Activated naive CD4-positive, alpha-beta T cell treated with anti-CD3 and anti-CD28 coated beads, Interleukin-2, amount 10 ng/mL, durations not matched to agents 7 days and 5 days (primary cell): Measurements from ENCODE around the gene ZEB2.
A peak's percentile ranks its signal among the peaks of the same experiment; 100 is the strongest.

Experiments used
- CTCF ChIA-PET: fragments of 350-600 bp; sonication (Branson Sonifier 250); formaldehyde crosslinking; loops from one replicate; lab custom pipeline; 2021; ENCODE audit warnings: antibody characterized with exemption; lab: Charles Lee
- DNase-seq: peaks from one replicate; pipeline ENCODE4 v3.0.0-alpha.2; 2020
- H3K27ac Mint-ChIP-seq: one replicate; pipeline ENCODE4 v1.8.0; 2021; ENCODE audit warnings: mild to moderate bottlenecking, moderate library complexity, mixed read lengths
- H3K27me3 Mint-ChIP-seq: one replicate; pipeline ENCODE4 v1.8.0; 2021; ENCODE audit warnings: mild to moderate bottlenecking, mixed read lengths
- H3K36me3 Mint-ChIP-seq: one replicate; pipeline ENCODE4 v1.8.0; 2021; ENCODE audit warnings: mixed read lengths
- H3K4me1 Mint-ChIP-seq: one replicate; pipeline ENCODE4 v1.8.0; 2021; ENCODE audit warnings: mixed read lengths
- H3K4me3 Mint-ChIP-seq: one replicate; pipeline ENCODE4 v1.8.0; 2021; ENCODE audit warnings: mild to moderate bottlenecking, moderate library complexity, mixed read lengths
- H3K9me3 Mint-ChIP-seq: one replicate; pipeline ENCODE4 v1.8.0; 2021; ENCODE audit warnings: mixed read lengths

The ZEB2 gene

GRCh38 chr2:144519934-144520731 lies at the start of gene ZEB2:
TSS of gene ZEB2 (minus strand) at chr2:144520119. CDS start at chr2:144517350, 2,769 bp downstream.
- DNase-seq = peak; percentile 40
- Mint-ChIP-seq H3K4me1 (peaks cover 32% of the 10 kb centered on the region), H3K27me3 (peaks cover 45% of the 10 kb centered on the region), H3K36me3 (peaks cover 2% of the 10 kb centered on the region), H3K9me3 (no peaks in the 10 kb centered on the region), H3K4me3 (no peak within 1 kb of the TSS), H3K27ac (no peak within 1 kb of the TSS)
- CTCF ChIA-PET = interaction anchor here (0.8 kb wide), 1 partner anchor 10 kb away, joined by 3 read pairs; no protein-coding TSS in a partner anchor

DNA sequence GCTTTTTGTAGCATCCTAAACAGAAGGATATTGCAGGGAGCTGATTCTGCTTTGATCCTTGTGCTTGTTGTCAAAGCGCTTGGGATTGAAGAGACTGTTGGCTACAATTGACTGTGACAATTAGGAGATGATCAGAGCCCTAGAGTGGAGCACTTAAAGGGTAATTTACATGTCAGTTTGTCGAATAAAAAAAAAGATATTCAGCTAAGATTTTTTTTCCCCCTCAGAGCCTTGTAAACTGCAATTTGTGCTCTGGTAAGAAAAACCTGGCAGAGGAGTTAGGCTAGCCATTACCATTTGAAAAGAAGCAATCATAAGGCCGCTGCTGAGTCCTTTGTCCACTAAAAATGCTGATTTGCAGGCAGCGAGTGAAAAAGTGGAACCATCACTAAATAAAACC lies 47.8 kb upstream of the ZEB2 start:
- H3K4me3 Mint-ChIP-seq = no peak overlapping the region
- no peaks in the 10 kb centered on the region for H3K4me1 Mint-ChIP-seq
- no peaks in the 10 kb centered on the region for H3K9me3 Mint-ChIP-seq
- CTCF ChIA-PET = interaction anchor here (0.6 kb wide), 2 partner anchors 20 to 170 kb away, joined by 3 read pairs; no protein-coding TSS in a partner anchor
- H3K36me3 Mint-ChIP-seq = no peaks in the 10 kb centered on the region
- no peak for DNase-seq
- H3K27ac Mint-ChIP-seq = no peak overlapping the region
- peaks cover 6% of the 10 kb centered on the region for H3K27me3 Mint-ChIP-seq

- H3K4me1 Mint-ChIP-seq = no peaks in the 10 kb centered on the region
- CTCF ChIA-PET = no interaction called here
- no peak overlapping the region for H3K4me3 Mint-ChIP-seq
Measured at GRCh38 chr2:144566448-144566847, 46.5 kb upstream of the ZEB2 start.

GRCh38 chr2:144560251-144560650 lies 40.3 kb upstream of the ZEB2 start:
- H3K4me3 Mint-ChIP-seq = no peak overlapping the region
- CTCF ChIA-PET = no interaction called here
- no peaks in the 10 kb centered on the region for H3K9me3 Mint-ChIP-seq
- H3K27ac Mint-ChIP-seq = no peak overlapping the region
- no peaks in the 10 kb centered on the region for H3K36me3 Mint-ChIP-seq
- H3K4me1 Mint-ChIP-seq = no peaks in the 10 kb centered on the region
- no peak for DNase-seq
- H3K27me3 Mint-ChIP-seq = peaks cover 6% of the 10 kb centered on the region

More at GRCh38 chr2:144566448-144566847, 46.5 kb upstream of the ZEB2 start:
- DNase-seq = no peak
- H3K27me3 Mint-ChIP-seq = peaks cover 3% of the 10 kb centered on the region
- H3K27ac Mint-ChIP-seq = no peak overlapping the region
- H3K9me3 Mint-ChIP-seq = no peaks in the 10 kb centered on the region
- H3K36me3 Mint-ChIP-seq = no peaks in the 10 kb centered on the region

- peaks cover 5% of the 10 kb centered on the region for H3K27me3 Mint-ChIP-seq
- no peak for DNase-seq
- no peak overlapping the region for H3K4me3 Mint-ChIP-seq
- H3K36me3 Mint-ChIP-seq = no peaks in the 10 kb centered on the region
- no peaks in the 10 kb centered on the region for H3K4me1 Mint-ChIP-seq
- no peaks in the 10 kb centered on the region for H3K9me3 Mint-ChIP-seq
- H3K27ac Mint-ChIP-seq = no peak overlapping the region
- CTCF ChIA-PET = no interaction called here
Measured at GRCh38 chr2:144559681-144560080, 39.8 kb upstream of the ZEB2 start.

DNA sequence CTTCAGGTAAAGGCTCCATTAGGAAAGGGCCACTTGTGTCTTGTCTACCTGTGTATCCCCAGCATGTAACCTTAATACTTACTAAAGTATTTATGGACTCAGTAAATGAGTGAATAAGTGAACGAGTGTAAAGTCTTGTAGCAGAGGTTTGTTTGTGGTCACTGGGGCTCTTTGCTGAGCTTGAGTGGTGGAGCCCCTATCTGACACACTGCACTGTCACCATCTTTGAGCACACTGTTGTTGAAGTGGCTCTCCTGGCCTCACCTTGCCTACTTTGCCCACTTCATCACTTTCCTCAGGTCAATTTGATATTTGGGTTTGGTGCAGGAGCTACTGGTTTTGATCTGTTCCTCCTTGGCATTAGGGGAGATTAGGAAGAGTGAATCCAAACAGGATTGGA lies 39.3 kb upstream of the ZEB2 start:
- Mint-ChIP-seq H3K36me3 (no peaks in the 10 kb centered on the region), H3K4me1 (no peaks in the 10 kb centered on the region), H3K4me3 (no peak overlapping the region), H3K27me3 (peaks cover 5% of the 10 kb centered on the region), H3K9me3 (no peaks in the 10 kb centered on the region), H3K27ac (no peak overlapping the region)
- no peak for DNase-seq
- CTCF ChIA-PET = no interaction called here

DNA sequence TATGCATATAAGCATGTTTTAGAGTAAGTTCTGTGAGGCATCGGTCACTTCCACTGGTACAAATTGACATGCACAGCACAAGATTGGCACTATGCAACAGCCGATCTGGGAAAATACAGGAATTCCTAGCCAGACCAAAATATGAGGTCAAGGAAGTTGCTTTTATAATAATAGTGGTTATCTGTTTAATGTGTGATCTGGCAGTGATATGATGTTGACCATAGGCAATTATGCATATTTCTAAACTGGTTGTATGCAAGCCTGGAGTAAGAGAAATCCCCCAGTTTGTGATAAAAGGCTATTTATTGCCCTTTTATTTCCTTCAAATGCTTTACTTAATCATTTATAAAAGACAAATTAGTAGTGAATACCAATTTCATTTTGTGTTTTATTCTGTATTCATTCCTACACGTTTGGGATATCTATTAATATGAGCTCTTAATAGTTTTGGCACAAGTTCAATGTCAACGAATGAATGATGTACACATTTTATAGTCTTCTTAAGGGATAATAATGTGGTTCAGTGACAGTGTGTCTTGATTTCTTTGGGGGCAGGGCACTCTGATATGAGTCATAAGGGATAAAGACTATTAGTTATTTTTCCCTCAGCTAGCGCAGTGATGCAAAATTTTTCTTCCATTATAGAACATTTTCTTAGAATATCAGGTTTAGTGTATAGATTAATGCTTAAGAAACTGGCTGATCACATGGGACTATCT lies 34.7 kb upstream of the ZEB2 start:
- Mint-ChIP-seq H3K4me1 (no peaks in the 10 kb centered on the region), H3K9me3 (no peaks in the 10 kb centered on the region), H3K27me3 (peaks cover 10% of the 10 kb centered on the region), H3K27ac (no peak overlapping the region), H3K36me3 (no peaks in the 10 kb centered on the region), H3K4me3 (no peak overlapping the region)
- no peak for DNase-seq
- CTCF ChIA-PET = no interaction called here

GRCh38 chr2:144553379-144553778 lies 33.5 kb upstream of the ZEB2 start:
- no peak overlapping the region for H3K27ac Mint-ChIP-seq
- H3K36me3 Mint-ChIP-seq = no peaks in the 10 kb centered on the region
- peaks cover 5% of the 10 kb centered on the region for H3K27me3 Mint-ChIP-seq
- H3K4me1 Mint-ChIP-seq = no peaks in the 10 kb centered on the region
- no peaks in the 10 kb centered on the region for H3K9me3 Mint-ChIP-seq
- DNase-seq = no peak
- CTCF ChIA-PET = no interaction called here
- no peak overlapping the region for H3K4me3 Mint-ChIP-seq

- no peak for DNase-seq
- H3K27me3 Mint-ChIP-seq = peaks cover 5% of the 10 kb centered on the region
- CTCF ChIA-PET = no interaction called here
- no peak overlapping the region for H3K4me3 Mint-ChIP-seq
- no peaks in the 10 kb centered on the region for H3K4me1 Mint-ChIP-seq
- H3K27ac Mint-ChIP-seq = no peak overlapping the region
- H3K9me3 Mint-ChIP-seq = no peaks in the 10 kb centered on the region
- no peaks in the 10 kb centered on the region for H3K36me3 Mint-ChIP-seq
Measured at GRCh38 chr2:144552821-144553220, 32.9 kb upstream of the ZEB2 start.

DNA sequence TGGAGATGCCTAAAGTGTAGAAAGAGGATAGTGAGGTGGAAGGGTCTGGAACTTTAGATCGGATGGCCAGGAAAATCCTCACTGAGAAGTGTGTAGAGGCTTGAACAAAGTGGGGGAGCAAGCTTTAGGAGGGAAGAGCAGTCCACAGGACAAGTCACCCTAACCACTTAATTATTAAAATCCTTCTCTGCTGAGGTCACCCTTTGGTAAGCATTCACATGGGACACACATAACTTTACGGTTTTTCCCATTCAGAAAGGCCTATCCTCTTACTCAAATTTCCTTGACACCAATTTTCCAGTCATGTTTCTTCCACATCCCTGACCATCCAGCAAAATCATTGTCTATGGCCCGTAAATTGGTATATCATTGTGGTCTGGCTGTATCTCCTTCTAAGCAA lies 31.0 kb upstream of the ZEB2 start:
- Mint-ChIP-seq H3K9me3 (no peaks in the 10 kb centered on the region), H3K4me1 (no peaks in the 10 kb centered on the region), H3K27ac (no peak overlapping the region), H3K36me3 (no peaks in the 10 kb centered on the region), H3K4me3 (no peak overlapping the region), H3K27me3 (peaks cover 10% of the 10 kb centered on the region)
- no peak for DNase-seq
- CTCF ChIA-PET = no interaction called here

DNA sequence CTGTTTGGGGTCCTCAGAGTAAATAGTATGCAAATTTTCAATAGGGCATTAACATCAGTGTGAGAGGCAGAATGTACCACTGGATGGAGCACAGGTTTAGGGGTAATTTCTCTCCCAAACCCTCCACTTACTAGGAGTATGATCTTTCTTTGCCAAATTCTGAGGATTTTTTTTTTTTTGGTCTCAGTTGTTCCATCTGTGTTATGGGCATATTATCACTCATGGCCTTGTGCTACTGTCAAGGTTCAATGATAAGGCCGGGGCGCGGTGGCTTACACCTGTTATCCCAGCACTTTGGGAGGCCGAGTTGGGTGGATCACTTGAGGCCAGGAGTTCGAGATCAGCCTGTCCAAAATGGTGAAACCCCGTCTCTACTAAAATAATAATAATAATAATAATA lies 30.2 kb upstream of the ZEB2 start:
- H3K4me3 Mint-ChIP-seq = no peak overlapping the region
- H3K4me1 Mint-ChIP-seq = no peaks in the 10 kb centered on the region
- CTCF ChIA-PET = interaction anchor here (1.1 kb wide), 1 partner anchor 11 kb away, joined by 3 read pairs; no protein-coding TSS in a partner anchor
- H3K9me3 Mint-ChIP-seq = no peaks in the 10 kb centered on the region
- no peak for DNase-seq
- H3K36me3 Mint-ChIP-seq = no peaks in the 10 kb centered on the region
- peaks cover 10% of the 10 kb centered on the region for H3K27me3 Mint-ChIP-seq
- no peak overlapping the region for H3K27ac Mint-ChIP-seq

DNA sequence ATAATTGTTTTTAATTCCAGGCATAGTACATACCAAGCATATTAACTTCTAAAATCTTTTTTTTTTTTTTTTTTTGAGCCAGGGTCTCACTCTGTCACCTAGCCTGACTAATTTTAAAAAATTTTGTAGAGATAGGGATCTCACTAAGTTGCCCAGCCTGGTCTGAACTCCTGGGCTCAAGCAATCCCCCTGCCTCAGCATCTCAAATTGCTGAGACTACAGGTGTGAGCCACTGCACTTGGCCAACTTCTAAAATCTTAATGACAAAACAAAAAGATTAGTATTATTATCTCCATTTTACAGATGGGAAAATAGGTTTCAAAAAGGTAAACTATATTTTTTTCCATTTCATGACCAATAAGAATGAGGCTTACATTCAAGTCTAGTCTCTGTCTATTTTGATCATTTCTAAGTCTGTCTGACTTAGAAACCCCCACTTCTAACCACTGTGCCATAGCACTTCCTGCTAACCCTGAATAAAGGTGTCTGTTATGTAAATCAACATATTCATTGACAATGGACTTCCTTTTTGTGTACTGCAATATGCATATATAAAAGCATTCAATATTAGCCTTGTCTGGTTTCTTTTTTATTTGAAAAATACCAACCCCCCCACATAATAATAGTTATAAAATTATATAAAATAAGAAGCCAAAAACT lies 28.7 kb upstream of the ZEB2 start:
- H3K36me3 Mint-ChIP-seq = no peaks in the 10 kb centered on the region
- CTCF ChIA-PET = no interaction called here
- peaks cover 10% of the 10 kb centered on the region for H3K27me3 Mint-ChIP-seq
- H3K4me3 Mint-ChIP-seq = no peak overlapping the region
- H3K9me3 Mint-ChIP-seq = no peaks in the 10 kb centered on the region
- DNase-seq = no peak
- no peak overlapping the region for H3K27ac Mint-ChIP-seq
- H3K4me1 Mint-ChIP-seq = no peaks in the 10 kb centered on the region

GRCh38 chr2:144548088-144548487 lies 28.2 kb upstream of the ZEB2 start:
- Mint-ChIP-seq H3K27ac (no peak overlapping the region), H3K36me3 (no peaks in the 10 kb centered on the region), H3K27me3 (peaks cover 10% of the 10 kb centered on the region), H3K9me3 (no peaks in the 10 kb centered on the region), H3K4me3 (no peak overlapping the region), H3K4me1 (no peaks in the 10 kb centered on the region)
- CTCF ChIA-PET = no interaction called here
- no peak for DNase-seq

- H3K27me3 Mint-ChIP-seq = peaks cover 5% of the 10 kb centered on the region
- DNase-seq = no peak
- H3K9me3 Mint-ChIP-seq = no peaks in the 10 kb centered on the region
- no peak overlapping the region for H3K27ac Mint-ChIP-seq
- no peaks in the 10 kb centered on the region for H3K36me3 Mint-ChIP-seq
- CTCF ChIA-PET = no interaction called here
- no peaks in the 10 kb centered on the region for H3K4me1 Mint-ChIP-seq
- no peak overlapping the region for H3K4me3 Mint-ChIP-seq
Measured at GRCh38 chr2:144547494-144547893, 27.6 kb upstream of the ZEB2 start.
